CD4-positive, alpha-beta T cell treated with Interleukin-10 for 1 hour (primary cell): Measurements from ENCODE around the gene SRRM5.
"Not testable (repeated sequence)": the region's sequence is repeated elsewhere in the genome, so short reads cannot be mapped to it uniquely, and the experiment has no call there.

Experiments used
- DNase-seq: peaks from one replicate; pipeline ENCODE4 v3.0.0-alpha.2; 2020

Gene SRRM5

GRCh38 chr19:43639519-43640423, 27.9 kb downstream of the SRRM5 start, which contains the start of gene CADM4:
TSS of gene CADM4 (minus strand) at chr19:43639850. CDS start at chr19:43639790, 60 bp downstream.
- DNase-seq: peak; percentile 66

DNA sequence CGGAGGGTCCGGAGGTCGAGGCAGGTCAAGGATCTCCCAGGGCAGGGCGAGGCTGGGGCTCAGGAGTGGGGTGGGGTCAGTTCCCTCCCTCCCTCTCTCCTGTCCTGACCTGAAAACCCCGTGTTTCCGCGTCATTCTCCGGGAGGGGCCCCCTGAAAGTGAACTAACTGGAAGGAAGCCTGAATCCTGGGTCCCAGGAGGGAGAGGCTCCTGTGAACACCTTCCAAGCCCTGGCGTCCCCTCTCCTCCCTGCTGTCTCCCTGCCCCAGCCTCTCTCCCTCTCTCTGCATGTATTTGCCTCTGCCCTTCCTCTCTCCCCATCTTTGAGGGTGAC, 28.5 kb downstream of the SRRM5 start:
- no peak for DNase-seq

DNA sequence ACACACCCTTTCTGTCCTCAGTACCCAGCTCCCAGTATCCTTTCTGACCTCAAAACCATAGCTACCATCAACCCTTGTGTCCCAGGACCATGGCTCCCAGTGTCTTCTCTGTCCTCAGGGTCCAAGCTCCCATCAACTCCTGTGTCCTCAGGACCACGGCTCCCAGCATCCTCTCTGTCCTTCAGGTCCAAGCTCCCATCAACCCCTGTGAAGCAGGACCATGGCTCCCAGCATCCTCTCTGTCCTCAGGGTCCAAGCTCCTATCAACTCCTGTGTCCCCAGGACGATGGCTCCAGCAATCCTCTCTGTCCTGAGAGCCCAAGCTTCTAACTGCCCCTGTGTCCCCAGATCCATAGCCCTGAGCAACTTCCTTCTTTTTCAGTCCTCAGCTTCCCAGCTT, 29.4 kb downstream of the SRRM5 start:
- no peak for DNase-seq

GRCh38 chr19:43642531-43642930, 30.6 kb downstream of the SRRM5 start:
- no peak for DNase-seq

DNA sequence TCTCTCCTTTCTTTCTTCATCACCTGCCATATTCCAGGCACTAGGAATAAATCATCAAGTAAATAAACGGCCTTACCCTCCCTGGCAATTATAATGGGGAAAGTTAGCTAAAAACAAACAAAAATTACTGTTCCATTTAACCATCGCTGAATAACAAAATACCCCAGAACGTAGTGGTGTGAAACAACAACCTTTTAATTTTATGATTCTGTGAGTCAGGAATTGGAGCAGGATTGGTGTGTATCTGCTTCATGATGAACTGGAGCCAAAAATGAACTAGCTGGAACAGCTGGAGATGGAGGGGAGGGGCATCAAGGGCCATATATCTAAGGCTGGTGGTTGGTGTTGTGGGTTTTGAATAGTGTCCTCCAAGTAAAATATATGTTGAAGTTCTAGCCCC, 31.4 kb downstream of the SRRM5 start:
- no peak for DNase-seq

GRCh38 chr19:43644181-43644580, 32.3 kb downstream of the SRRM5 start:
- DNase-seq: no peak

DNA sequence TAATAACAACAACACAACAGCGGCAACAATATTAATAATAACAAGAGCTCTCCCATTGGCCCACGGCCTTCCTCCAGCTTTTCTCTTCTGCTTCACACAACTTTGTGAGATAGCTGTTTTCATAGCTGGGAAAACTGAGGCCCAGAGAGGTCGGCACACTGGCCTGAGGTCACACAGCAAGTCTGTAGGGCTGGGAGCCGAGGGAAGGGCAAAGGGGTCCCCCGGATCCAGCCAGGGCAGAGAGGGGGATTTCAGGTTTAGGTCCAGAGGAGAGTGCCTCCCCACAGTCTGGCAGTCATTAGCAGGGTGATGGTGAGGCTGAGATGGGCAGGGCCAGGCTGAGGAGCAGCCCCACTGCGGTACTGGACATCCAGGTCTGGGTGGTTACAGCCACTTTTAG, 36.7 kb downstream of the SRRM5 start:
- no peak for DNase-seq

- DNase-seq: no peak
Measured at GRCh38 chr19:43649514-43649913, 37.6 kb downstream of the SRRM5 start.

GRCh38 chr19:43650276-43650675, 38.4 kb downstream of the SRRM5 start:
- DNase-seq: not testable (repeated sequence)

DNA sequence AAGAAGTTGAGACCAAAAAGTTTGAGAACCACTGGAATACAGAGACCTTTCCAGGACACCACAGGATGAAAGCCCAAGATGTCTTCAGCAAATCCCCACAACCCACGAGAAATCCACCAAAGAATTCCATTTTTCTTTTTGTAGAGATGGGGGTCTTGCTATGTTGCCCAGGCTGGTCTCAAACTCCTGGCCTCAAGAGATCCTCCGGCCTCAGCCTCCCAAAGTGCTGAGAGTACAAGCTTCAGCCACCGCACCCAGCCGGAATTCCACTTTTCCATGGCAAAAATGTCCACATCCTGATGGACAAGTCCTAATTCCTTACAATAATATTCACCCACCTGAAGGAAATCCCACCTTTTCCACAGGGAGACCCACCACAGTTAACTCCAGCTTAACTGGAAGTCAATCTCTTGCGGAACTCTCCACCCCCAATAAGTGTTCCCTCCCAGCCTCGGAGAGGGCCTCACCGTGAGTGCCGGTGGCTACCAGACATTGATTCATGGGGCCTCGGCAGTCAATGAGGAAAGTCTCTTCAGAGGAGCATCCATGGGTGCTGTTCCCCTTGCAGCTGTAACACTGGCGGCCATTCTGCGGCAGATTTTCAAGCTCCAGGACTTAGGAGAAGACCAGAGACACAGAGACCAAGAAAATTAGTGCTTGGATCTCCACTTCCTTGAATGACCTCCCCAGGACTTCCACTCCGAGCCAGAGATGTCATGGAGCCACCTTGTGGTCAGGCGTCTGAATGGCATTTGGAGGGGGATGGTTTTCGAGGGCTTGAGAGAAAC, 40.1 kb downstream of the SRRM5 start:
- DNase-seq: peak; percentile 49

DNA sequence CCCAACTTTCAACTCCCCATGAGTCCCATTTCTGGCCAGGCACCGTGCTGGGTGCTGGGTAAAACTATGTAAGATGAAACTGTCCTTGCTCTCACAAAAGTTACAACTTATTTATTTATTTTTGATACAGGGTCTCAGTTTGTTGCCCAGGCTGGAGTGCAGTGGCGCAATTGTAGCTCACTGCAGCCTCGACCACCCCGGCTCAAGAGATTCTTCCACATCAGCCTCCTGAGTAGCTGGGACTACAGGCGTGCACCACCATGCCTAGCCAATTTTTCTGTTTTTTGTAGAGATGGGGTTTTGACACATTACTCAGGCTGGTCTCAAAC, 40.6 kb downstream of the SRRM5 start:
- DNase-seq: no peak

DNA sequence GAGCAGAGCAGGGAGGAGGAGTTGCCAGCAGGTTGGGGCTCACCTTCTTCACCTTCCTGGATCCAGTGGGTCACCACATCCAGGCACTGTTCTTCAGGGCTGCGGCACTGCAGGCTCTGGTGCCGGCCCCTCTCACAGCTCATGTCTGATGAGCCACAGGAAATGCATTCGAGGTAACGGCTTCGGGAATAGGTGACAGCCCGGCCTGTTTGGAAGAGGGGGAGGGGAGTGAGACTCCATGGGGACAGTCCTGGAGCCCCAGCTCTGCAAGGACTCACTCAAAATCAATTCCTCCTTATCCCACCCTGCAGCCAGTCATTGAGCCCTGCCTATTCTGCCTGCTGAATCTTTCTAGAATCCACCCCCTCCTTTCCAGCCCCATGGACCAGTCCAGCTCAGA, 44.5 kb downstream of the SRRM5 start:
- no peak for DNase-seq

DNA sequence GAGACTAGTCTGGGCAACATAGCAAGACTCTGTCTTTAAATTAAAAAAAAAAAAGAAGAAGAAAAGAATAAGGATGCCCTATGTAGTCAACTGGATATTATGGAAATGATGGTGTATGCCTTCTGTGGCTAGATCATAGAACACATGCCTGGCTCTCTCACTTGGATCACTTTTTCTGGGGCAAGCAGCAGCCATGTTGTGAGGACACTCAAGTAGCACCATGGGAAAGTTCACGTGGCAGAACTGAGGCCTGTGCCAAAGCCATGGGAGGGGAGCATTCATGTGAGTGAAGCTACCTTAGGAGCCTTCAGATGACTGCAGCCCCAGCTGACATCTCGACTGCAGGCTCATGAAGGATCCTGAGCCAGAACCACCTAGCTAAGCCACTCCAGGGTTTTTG, 46.1 kb downstream of the SRRM5 start:
- no peak for DNase-seq

DNA sequence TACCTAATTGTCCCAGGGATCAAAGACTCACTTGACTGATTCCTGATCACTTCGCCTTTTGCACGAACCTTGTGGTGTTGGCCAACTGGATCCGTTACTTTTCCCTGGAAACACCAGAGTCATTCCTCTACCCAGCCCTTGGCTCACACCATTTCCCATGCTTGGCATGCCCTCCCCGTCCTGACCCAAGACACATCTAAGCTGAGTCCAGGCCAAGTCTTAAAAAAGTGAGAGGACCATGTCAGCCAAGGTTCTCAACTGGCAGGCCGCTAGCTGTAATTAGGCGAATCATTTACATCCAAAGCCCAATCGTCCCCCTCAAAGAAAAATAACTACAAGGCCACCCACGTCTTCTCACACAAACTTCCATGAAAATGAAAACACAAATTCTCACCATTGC, 46.6 kb downstream of the SRRM5 start:
- no peak for DNase-seq

GRCh38 chr19:43660301-43660970, 48.5 kb downstream of the SRRM5 start:
- DNase-seq: no peak

- no peak for DNase-seq
Measured at GRCh38 chr19:43660971-43661360, 49.1 kb downstream of the SRRM5 start.

GRCh38 chr19:43662487-43662886, 50.6 kb downstream of the SRRM5 start:
- no peak for DNase-seq

DNA sequence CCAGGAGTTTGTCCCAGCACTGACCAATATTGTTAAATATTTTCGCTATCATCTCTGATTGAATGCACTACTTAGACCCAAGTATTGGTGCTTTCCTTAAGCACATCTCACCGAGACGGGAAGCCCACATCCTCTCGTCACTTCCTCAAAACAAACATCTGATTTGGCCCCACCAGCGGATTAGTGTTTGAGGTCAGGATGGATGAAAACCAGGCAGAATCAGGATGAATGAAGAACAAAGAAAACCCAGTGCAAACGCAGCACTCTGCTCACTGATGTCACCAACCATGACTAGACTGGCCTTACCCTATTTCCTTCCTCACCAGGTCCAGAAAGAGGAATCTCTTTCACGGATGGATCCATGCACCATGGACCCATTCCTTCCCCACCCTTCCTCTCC, 52.1 kb downstream of the SRRM5 start:
- peak; percentile 71 for DNase-seq
